HepG2 (cell line): ENCODE results near the gene MEG3. TPM values are rescaled to one million over a fixed set of nuclear protein-coding genes. Genes with fewer than 3 reads are reported as not detected.

Experiments
- ARNTL ChIP-seq: sonication (generic); formaldehyde crosslinking; IDR thresholded peaks from 2 replicates; pipeline ENCODE4 v1.4.0; 2020; ENCODE audit warnings: mild to moderate bottlenecking, missing genetic modification reagents
- CBX1 ChIP-seq: IDR thresholded peaks from one replicate; pipeline ENCODE4 v1.6.1; 2016; ENCODE audit warnings: antibody characterized with exemption, low read depth
- DMTF1 ChIP-seq: sonication (generic); formaldehyde crosslinking; IDR thresholded peaks from 2 replicates; pipeline ENCODE4 v1.4.0; 2020; ENCODE audit warnings: mild to moderate bottlenecking, missing genetic modification reagents
- DNMT1 ChIP-seq: sonication (generic); formaldehyde crosslinking; IDR thresholded peaks from 2 replicates; pipeline ENCODE4 v1.5.1; 2020; ENCODE audit warnings: mild to moderate bottlenecking, missing genetic modification reagents
- EED ChIP-seq: sonication (generic); formaldehyde crosslinking; IDR thresholded peaks from 2 replicates; pipeline ENCODE4 v1.5.0; 2020; ENCODE audit warnings: mild to moderate bottlenecking, missing genetic modification reagents
- FIP1L1 ChIP-seq: fragments of 200-400 bp; formaldehyde crosslinking; IDR thresholded peaks from 2 replicates; pipeline ENCODE4 v1.6.1; 2018; ENCODE audit warnings: low read depth, mild to moderate bottlenecking, low read length, moderate library complexity, borderline replicate concordance; ENCODE audit not compliant: insufficient read depth
- FOSL1 ChIP-seq: sonication (generic); formaldehyde crosslinking; IDR thresholded peaks from 2 replicates; pipeline ENCODE4 v1.9.0; 2021; ENCODE audit warnings: missing genetic modification reagents, borderline replicate concordance
- GABPB1 ChIP-seq: IDR thresholded peaks from 2 replicates; pipeline ENCODE4 v1.6.1; 2016; ENCODE audit warnings: mild to moderate bottlenecking, missing genetic modification reagents, moderate library complexity, missing compliant biosample characterization
- IRF9 ChIP-seq: sonication (generic); formaldehyde crosslinking; IDR thresholded peaks from 2 replicates; pipeline ENCODE4 v1.8.0; 2022; ENCODE audit warnings: missing genetic modification reagents, mild to moderate bottlenecking, borderline replicate concordance
- KAT8 ChIP-seq: IDR thresholded peaks from 2 replicates; pipeline ENCODE4 v1.6.1; 2016; ENCODE audit warnings: missing genetic modification reagents, missing compliant biosample characterization
- MAF1 ChIP-seq: sonication (generic); formaldehyde crosslinking; IDR thresholded peaks from 2 replicates; pipeline ENCODE4 v1.5.0; 2020; ENCODE audit warnings: missing genetic modification reagents, borderline replicate concordance
- MED13 ChIP-seq: sonication (generic); formaldehyde crosslinking; IDR thresholded peaks from 2 replicates; pipeline ENCODE4 v1.5.0; 2020; ENCODE audit warnings: missing genetic modification reagents
- RBM39 ChIP-seq: fragments of 200-400 bp; formaldehyde crosslinking; IDR thresholded peaks from one replicate; pipeline ENCODE4 v1.6.1; 2018; ENCODE audit warnings: antibody characterized with exemption, mild to moderate bottlenecking, low read depth, low read length; ENCODE audit not compliant: poor library complexity, severe bottlenecking
- REXO4 ChIP-seq: sonication (generic); formaldehyde crosslinking; IDR thresholded peaks from 2 replicates; pipeline ENCODE4 v1.8.0; 2022; ENCODE audit warnings: missing genetic modification reagents, mild to moderate bottlenecking, borderline replicate concordance
- RORA ChIP-seq: sonication (generic); formaldehyde crosslinking; IDR thresholded peaks from 2 replicates; pipeline ENCODE4 v1.5.0; 2020; ENCODE audit warnings: mild to moderate bottlenecking, missing genetic modification reagents, moderate library complexity
- ZNF232 ChIP-seq: sonication (generic); formaldehyde crosslinking; IDR thresholded peaks from 2 replicates; pipeline ENCODE4 v1.4.0; 2020; ENCODE audit warnings: missing genetic modification reagents, borderline replicate concordance
- ZNF350 ChIP-seq: sonication (generic); formaldehyde crosslinking; IDR thresholded peaks from 2 replicates; pipeline ENCODE4 v1.4.0; 2020; ENCODE audit warnings: mild to moderate bottlenecking, low read depth, missing genetic modification reagents, borderline replicate concordance
- ZNF503 ChIP-seq: sonication (generic); formaldehyde crosslinking; IDR thresholded peaks from 2 replicates; pipeline ENCODE4 v1.4.0; 2020; ENCODE audit warnings: missing genetic modification reagents
- ZNF543 ChIP-seq: sonication (generic); formaldehyde crosslinking; IDR thresholded peaks from 2 replicates; pipeline ENCODE4 v1.4.0; 2020; ENCODE audit warnings: mild to moderate bottlenecking, missing genetic modification reagents
- ZNF740 ChIP-seq: sonication (generic); formaldehyde crosslinking; IDR thresholded peaks from 2 replicates; pipeline ENCODE4 v1.4.0; 2020; ENCODE audit warnings: missing genetic modification reagents
- ZNF747 ChIP-seq: sonication (generic); formaldehyde crosslinking; IDR thresholded peaks from 2 replicates; pipeline ENCODE4 v1.8.1; 2023; ENCODE audit warnings: missing genetic modification reagents, mild to moderate bottlenecking, borderline replicate concordance
- ZNF878 ChIP-seq: sonication (generic); formaldehyde crosslinking; IDR thresholded peaks from 2 replicates; pipeline ENCODE4 v1.8.1; 2023; ENCODE audit warnings: mild to moderate bottlenecking, missing genetic modification reagents, moderate library complexity
- ZSCAN29 ChIP-seq: sonication (generic); formaldehyde crosslinking; conservative IDR thresholded peaks from 2 replicates; pipeline ENCODE4 v1.4.0; 2020; ENCODE audit warnings: mild to moderate bottlenecking, missing genetic modification reagents
- polyA plus RNA-seq, 8 experiments: library from polyadenylated mRNA; depleted of rRNA in 3 of 8; stranded (reverse) in 7 of 8; unstranded in 1 of 8; fragments of >200 nt; fragmentation: Illumina TruSeq in 4 of 8; extraction: Trizol in 4 of 8; gene quantifications; 2 replicates each; pipeline versions ENCODE4 v1.2.1 to v1.2.3, GENCODE V29; 2011 to 2016; ENCODE audit warnings: low read depth in 4 of 8, missing spikeins in 1 of 8, mixed read lengths in 1 of 8; ENCODE audit not compliant: insufficient read depth in 1 of 8
- total RNA-seq, 5 experiments: library from RNA; depleted of rRNA; stranded (reverse); fragments of >200 nt; fragmentation: Illumina TruSeq; extraction: Trizol; gene quantifications; 2 replicates each; pipeline ENCODE4 v1.2.3, GENCODE V29; 2016; ENCODE audit warnings: low read depth in 1 of 5

The MEG3 gene
- total and polyA plus RNA-seq, 2 of the 13 experiments (the other 11 are each of a cell fraction or from before 2014, with no cell fraction given): 0.17 TPM; not detected in 1

- TF ChIP-seq DMTF1 (CRISPR knock-in tag) (0 out of 2 replicates have a peak, but pooled peaks have one; percentile 53), FOSL1 (peak; percentile 66; the same call in 1 of the 2 replicates), MAF1 (CRISPR knock-in tag) (peak; percentile 76), EED (CRISPR knock-in tag) (no peak), ZNF350 (CRISPR knock-in tag) (peak; percentile 74; the same call in 1 of the 2 replicates), ZNF747 (CRISPR knock-in tag) (no peak; the same call in 1 of the 2 replicates), REXO4 (no peak), ZNF232 (peak; percentile 81; the same call in 1 of the 2 replicates), MED13 (CRISPR knock-in tag) (peak; percentile 99), ARNTL (CRISPR knock-in tag) (peak; percentile 98), ZNF740 (CRISPR knock-in tag) (peak; percentile 82; the same call in 1 of the 2 replicates), FIP1L1 (peak; percentile 87; the same call in 1 of the 2 replicates), DNMT1 (0 out of 2 replicates have a peak, but pooled peaks have one; percentile 11), KAT8 (CRISPR knock-in tag) (peak; percentile 72), GABPB1 (CRISPR knock-in tag) (peak; percentile 47), ZSCAN29 (CRISPR knock-in tag) (peak; percentile 96), CBX1 (no peak), RBM39 (no peak), ZNF543 (peak; percentile 45; the same call in 1 of the 2 replicates), RORA (CRISPR knock-in tag) (no peak), IRF9 (peak; percentile 36; the same call in 1 of the 2 replicates), ZNF878 (CRISPR knock-in tag) (peak; percentile 99), ZNF503 (CRISPR knock-in tag) (peak; percentile 99)
These were observed 8.7 kb upstream of the MEG3 start (continued) for GRCh38 chr14:100816950-100817901.
